Measurements from ENCODE around the gene AKAP13. TPM values are rescaled to one million over a fixed set of nuclear protein-coding genes. Genes with fewer than 3 reads are reported as not detected.
A peak's percentile ranks its signal among the peaks of the same experiment; 100 is the strongest.

Gene AKAP13
- total RNA-seq, 1 experiment from 2014 or later, result 36.4 TPM

GRCh38 chr15:85744579-85744978, 364.2 kb downstream of the AKAP13 start:
- Histone ChIP-seq H3K36me3 (peaks cover 47% of the 10 kb centered on the region), H3K4me3 (no peak overlapping the region)

GRCh38 chr15:85745023-85745422, 364.6 kb downstream of the AKAP13 start:
- DNase-seq, result no peak
- Histone ChIP-seq H3K36me3 (peaks cover 44% of the 10 kb centered on the region), H3K27me3 (no peaks in the 10 kb centered on the region), H3K9me3 (no peaks in the 10 kb centered on the region), H3K4me3 (no peak overlapping the region)

More at GRCh38 chr15:85744579-85744978, 364.2 kb downstream of the AKAP13 start:
- Histone ChIP-seq H3K27me3 (no peaks in the 10 kb centered on the region), H3K9me3 (no peaks in the 10 kb centered on the region)
- no peak for DNase-seq

DNA sequence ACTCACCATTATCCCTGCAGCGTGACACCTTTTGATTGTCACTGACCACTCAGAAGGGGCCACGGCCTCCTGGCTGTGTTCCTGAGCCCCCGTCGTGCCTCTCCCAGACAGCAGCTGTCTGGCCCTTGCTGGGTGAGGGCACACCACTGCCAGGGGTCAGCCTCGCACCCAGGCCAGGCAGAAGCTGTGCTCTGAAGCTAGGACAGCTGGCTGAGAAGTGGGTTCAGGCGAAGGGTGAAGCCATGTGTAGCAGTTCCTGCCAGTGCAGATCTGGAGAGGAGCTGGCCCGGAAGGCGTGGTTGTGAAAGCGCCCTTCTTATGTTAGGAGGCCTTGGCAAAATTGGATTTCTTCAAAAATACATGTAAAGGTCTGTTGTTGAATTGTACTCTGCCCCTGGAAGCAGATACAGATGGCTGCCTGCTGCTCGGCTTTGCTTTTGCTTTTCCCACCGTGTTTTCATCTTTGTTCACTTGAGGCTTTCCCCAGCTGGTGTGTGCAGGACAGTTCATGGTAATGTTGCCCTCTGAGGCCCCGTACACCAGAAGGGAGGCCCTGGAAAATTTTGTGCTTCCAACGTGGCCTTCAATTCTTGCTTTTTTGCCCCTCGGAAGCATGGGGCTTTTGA, 365.2 kb downstream of the AKAP13 start:
- DNase-seq, result no peak
- no peak overlapping the region for H3K4me3 ChIP-seq
- H3K36me3 ChIP-seq, result peaks cover 44% of the 10 kb centered on the region
- H3K9me3 ChIP-seq, result no peaks in the 10 kb centered on the region
- H3K27me3 ChIP-seq, result no peaks in the 10 kb centered on the region

DNA sequence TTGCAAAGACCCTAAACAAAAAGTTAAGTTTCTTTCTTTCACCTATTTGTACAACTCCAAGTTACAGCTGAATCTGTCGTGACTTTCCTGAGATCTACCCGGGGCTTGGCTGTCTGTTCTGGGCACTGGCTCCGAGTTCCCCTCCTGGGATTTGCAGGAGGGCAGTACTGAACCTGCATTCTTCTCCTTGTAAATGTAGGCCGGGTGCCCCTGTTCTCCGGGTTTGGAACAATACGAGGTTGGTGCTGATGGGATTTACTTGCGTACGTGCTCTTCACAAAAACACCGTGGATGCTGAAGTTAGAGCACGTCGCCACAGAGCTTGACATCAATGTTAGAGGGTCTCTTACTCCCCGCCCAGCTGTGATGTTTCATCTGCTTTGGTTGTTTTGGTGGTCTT, 366.2 kb downstream of the AKAP13 start:
- no peaks in the 10 kb centered on the region for H3K9me3 ChIP-seq
- no peaks in the 10 kb centered on the region for H3K27me3 ChIP-seq
- H3K36me3 ChIP-seq, result peaks cover 44% of the 10 kb centered on the region
- no peak overlapping the region for H3K4me3 ChIP-seq
- DNase-seq, result no peak

DNA sequence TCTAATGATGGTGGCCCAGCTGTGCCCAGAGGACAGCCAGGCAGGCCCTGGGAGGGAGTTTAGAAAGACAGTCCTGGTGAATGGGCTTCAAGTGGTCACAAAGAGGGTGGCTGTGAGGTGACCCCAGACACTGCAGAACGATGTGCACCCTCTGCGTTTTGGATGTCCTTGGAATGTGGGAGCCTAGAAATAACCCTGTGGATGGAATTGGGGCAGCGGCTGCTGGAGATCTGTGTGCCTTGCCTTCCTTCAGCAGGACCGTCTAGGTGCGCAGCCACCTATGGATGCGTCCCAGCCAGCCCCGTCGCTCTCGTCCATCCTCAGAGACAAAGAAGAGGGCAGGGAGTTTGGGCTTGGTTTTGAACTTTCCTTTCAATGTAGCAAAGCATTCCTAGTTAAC, 367.8 kb downstream of the AKAP13 start:
- H3K36me3 ChIP-seq, result peaks cover 39% of the 10 kb centered on the region
- no peaks in the 10 kb centered on the region for H3K9me3 ChIP-seq
- H3K4me3 ChIP-seq, result no peak overlapping the region
- H3K27me3 ChIP-seq, result no peaks in the 10 kb centered on the region
- no peak for DNase-seq

DNA sequence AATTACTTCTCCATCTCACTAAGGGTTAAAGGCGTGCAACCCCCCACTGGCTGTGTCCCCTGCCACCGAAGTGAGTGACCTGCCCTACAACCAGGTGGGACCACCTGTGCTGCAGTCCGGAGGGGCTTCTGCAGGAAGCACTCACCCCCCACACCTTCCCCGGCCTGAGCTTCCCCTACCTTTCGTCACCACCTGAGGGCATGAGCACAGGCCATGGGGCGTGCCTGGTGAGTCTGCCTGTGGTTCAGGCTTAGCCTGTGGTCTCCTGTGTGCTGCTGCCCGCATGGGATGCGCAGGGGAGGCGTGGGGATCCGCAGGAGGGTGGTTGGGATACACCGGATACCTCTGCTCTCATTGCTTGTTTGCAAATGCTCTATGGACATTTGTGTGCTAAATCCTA, 368.3 kb downstream of the AKAP13 start:
- no peaks in the 10 kb centered on the region for H3K9me3 ChIP-seq
- H3K36me3 ChIP-seq, result peaks cover 34% of the 10 kb centered on the region
- no peaks in the 10 kb centered on the region for H3K27me3 ChIP-seq
- no peak overlapping the region for H3K4me3 ChIP-seq
- DNase-seq, result no peak

- peaks cover 34% of the 10 kb centered on the region for H3K36me3 ChIP-seq
- no peak overlapping the region for H3K4me3 ChIP-seq
- H3K27me3 ChIP-seq, result no peaks in the 10 kb centered on the region
- no peak for DNase-seq
- no peaks in the 10 kb centered on the region for H3K9me3 ChIP-seq
Observed at GRCh38 chr15:85749261-85750151, 369.1 kb downstream of the AKAP13 start.

GRCh38 chr15:85750319-85751290, 370.2 kb downstream of the AKAP13 start:
- Histone ChIP-seq H3K27me3 (no peaks in the 10 kb centered on the region), H3K4me3 (no peak overlapping the region), H3K36me3 (peaks cover 24% of the 10 kb centered on the region), H3K9me3 (no peaks in the 10 kb centered on the region)
- no peak for DNase-seq

DNA sequence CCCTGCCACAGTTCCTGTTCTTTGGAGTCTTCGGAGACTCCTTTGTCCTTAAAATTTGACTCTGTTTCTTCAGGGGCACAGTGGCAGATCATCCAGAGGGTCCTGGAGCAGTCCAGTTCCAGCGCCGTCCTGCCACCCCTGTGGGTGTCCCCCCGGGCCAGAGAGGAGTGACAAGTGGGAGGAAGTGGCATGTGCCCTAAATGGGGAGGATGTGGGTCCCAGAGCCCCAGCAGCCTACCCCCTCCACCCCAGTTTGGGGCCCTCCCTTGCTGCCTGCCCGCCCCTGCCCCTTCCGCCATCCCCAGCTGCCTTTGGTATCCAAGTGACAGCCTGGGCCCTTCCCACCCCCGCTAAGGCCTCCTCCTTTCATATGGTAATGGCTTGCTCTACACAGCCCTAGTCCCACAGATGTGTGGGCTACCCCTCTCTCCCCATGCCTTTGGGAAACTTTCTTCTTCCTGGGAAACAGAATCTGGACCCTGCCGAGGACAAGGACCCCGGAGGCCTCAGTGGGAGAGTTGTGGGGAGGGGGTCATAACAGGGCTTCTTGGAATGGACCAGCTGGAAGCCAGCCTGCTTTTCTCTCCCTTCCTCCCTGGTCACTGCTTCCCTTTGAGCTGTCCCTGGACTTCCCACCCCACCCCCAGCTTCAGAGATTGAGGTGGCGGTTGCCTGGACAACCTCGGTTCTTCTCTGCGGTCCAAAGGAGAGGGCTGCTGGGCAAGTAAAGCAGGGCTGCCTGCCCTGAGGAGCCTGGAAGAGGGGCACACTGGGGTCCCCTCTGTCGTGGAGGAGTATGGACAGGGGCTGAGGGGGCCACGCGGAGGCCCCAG, 371.1 kb downstream of the AKAP13 start:
- Histone ChIP-seq H3K27me3 (no peaks in the 10 kb centered on the region), H3K36me3 (peaks cover 18% of the 10 kb centered on the region), H3K4me3 (no peak overlapping the region), H3K9me3 (no peaks in the 10 kb centered on the region)
- no peak for DNase-seq

- no peaks in the 10 kb centered on the region for H3K27me3 ChIP-seq
- H3K9me3 ChIP-seq, result no peaks in the 10 kb centered on the region
- no peak overlapping the region for H3K4me3 ChIP-seq
- peaks cover 13% of the 10 kb centered on the region for H3K36me3 ChIP-seq
- no peak for DNase-seq
Observed at GRCh38 chr15:85752124-85752475, 371.7 kb downstream of the AKAP13 start.

GRCh38 chr15:85752491-85752961, 372.1 kb downstream of the AKAP13 start:
- no peaks in the 10 kb centered on the region for H3K27me3 ChIP-seq
- peak; percentile 39 for DNase-seq
- no peak overlapping the region for H3K4me3 ChIP-seq
- H3K9me3 ChIP-seq, result no peaks in the 10 kb centered on the region
- peaks cover 10% of the 10 kb centered on the region for H3K36me3 ChIP-seq

- H3K27me3 ChIP-seq, result no peaks in the 10 kb centered on the region
- no peak for DNase-seq
- H3K4me3 ChIP-seq, result no peak overlapping the region
- peaks cover 5% of the 10 kb centered on the region for H3K36me3 ChIP-seq
- H3K9me3 ChIP-seq, result no peaks in the 10 kb centered on the region
Observed at GRCh38 chr15:85753261-85753660, 372.9 kb downstream of the AKAP13 start.

DNA sequence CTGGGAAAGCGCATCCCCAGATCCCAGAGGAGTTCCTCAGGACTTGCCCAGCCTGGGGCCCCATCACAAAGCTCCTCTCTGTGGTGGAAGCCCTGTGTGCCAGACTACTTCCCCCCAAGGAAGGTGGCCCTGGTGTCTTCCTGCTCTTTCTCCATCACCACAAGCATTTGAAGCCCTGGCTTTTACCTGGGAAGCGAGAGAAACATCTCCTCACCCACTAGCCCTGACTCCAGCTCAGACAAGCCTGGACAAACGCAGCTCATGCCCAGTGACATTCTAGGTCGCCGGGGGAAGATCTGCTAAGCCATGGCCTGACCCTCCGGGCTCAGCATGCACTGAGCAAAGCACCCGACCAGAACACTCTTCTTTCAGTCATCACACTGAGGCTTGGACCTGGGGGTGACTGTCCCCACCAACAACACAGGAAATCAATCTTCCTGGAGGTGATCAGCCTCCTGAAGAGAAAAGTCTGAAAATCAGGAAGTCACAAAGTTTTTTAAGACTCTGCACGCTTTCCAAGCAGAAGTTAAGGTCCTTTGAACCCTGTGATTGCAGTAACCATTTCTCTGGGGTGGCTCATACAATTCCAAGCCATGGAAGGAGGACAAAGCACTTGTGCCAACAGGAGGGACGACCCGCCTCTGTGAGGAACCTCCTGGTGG, 373.5 kb downstream of the AKAP13 start:
- Histone ChIP-seq H3K36me3 (no peaks in the 10 kb centered on the region), H3K9me3 (no peaks in the 10 kb centered on the region), H3K4me3 (no peak overlapping the region), H3K27me3 (no peaks in the 10 kb centered on the region)
- DNase-seq, result no peak

GRCh38 chr15:85754989-85755388, 374.6 kb downstream of the AKAP13 start:
- Histone ChIP-seq H3K36me3 (no peaks in the 10 kb centered on the region; the same call in 1 of the 2 replicates), H3K4me3 (no peak overlapping the region), H3K27me3 (no peaks in the 10 kb centered on the region), H3K9me3 (no peaks in the 10 kb centered on the region)
- no peak for DNase-seq

DNA sequence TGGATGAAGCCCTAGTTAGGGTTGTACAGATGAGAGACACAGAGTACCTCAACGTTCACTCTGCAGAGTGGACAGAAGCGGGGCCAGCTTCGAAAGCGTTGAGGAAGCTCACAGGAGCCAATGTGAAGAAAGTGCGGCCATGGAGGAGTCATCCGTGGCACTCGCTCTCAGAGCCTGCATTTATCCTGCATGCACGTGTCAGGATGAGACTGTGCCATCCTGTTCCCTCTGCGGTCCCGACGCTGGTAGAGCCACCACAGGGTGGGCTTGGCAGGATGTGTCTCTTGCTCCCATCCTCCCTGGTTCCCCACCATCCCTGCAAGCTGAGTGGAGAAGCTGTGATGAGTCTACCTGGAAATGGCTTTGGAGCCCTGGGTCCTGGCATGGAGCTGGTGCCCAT, 375.1 kb downstream of the AKAP13 start:
- no peak overlapping the region for H3K4me3 ChIP-seq
- no peaks in the 10 kb centered on the region; the same call in 1 of the 2 replicates for H3K36me3 ChIP-seq
- no peak for DNase-seq
- no peaks in the 10 kb centered on the region for H3K9me3 ChIP-seq
- H3K27me3 ChIP-seq, result no peaks in the 10 kb centered on the region
